GM18505 (cell line): ENCODE results near the gene CELF1.

ENCODE experiments used
- ATAC-seq: cut with Tn5 transposase; IDR thresholded peaks from one replicate; pipeline ENCODE4 v1.9.1; 2021; ENCODE audit not compliant: unreplicated experiment
- POLR2A ChIP-seq: IDR thresholded peaks from 4 replicates; pipeline ENCODE4 v1.6.1; 2011; ENCODE audit warnings: borderline replicate concordance; ENCODE audit not compliant: insufficient read depth, insufficient read length; ENCODE audit errors: extremely low read depth

CELF1 gene

DNA sequence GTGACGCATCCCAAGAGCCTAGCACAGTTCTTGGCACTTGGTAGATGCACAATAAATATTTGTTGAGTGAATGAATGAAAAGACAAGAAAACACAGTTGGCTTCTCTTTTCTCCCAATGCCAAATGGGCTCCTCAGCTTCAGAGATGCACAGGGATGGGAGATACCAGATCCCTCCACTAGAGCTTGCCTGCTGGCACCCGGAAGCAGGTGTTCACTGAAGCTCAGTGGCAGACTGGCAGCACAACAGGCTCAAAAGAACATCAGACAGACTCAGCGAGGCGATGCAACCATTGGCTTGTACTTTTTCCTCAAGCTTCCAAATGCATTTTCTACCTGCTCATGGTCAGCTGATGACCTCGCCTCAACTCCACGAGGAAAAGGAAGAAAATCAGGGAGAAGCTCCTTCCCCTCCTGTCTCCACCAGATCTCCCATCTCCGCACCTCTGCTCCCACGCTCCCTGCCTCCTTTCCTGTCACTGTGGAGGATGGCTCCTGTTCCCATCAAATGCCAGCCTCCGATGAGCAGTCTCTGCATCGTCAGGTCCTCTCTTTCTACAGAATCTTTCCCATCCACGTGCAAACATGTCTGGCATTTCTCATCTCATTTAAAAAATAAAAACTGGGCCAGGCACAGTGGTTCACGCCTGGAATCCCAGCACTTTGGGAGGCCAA, 109.8 kb downstream of the CELF1 start:
- ATAC-seq, result no peak
- no peak for TF ChIP-seq POLR2A

DNA sequence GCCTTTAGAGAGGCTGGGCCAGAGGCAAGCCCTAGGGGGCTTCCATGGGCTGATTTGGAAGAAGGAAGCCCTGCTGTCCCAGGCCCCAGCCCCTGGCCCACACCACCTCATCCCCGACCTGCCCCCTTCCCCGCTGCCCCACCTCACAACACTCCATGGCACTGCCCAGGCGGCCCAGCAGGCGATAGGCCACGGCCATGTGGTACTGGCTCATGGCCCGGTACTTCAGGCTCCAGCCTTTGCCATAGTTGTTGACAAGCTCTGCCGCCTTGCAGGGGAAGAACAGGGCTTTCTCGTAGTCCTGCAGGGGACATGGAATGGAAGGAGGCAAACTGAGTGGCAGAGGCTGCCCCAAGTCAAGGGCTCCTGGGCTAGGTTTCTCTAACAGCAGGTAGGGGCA, 110.4 kb downstream of the CELF1 start:
- no peak for ATAC-seq
- TF ChIP-seq POLR2A, result no peak

DNA sequence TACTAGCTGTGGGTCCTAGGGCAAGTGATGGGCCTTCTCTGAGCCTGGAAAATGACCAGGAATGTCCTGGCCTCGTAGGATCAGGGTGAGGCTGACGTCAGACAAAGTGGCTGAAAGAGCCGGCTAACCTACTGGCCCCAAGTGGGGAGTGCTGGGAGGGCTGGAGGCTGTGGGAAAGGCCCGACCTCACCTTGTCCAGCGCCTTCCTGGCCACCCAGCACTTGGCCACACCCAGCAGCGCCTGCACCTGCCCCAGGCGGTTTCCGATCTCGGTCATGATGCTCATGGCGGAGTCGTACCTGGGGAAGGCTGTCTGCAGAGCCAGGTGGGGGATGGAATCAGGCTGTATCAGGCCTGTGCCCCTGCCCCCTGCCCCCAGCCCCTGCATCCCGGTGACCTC, 111.5 kb downstream of the CELF1 start:
- no peak for ATAC-seq
- no peak for TF ChIP-seq POLR2A

DNA sequence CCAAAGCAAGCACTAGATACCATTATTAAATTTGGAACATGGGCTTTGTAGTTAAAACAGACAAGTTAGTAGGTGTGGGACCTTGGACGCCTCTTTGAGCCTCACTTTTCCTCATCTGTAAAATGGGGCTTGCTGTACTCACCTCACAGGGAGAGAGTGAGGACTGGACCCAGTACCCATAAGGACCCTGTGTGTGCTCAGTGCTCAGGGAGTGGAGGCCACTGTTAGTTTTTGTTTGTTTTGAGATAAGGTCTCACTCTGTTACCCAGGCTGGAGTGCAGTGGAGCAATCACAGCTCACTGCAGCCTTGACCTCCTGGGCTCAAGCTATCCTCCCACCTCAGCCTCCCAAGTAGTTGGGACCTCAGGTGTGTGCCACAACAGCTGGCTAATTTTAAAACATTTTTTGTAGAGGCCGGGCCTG, 112.9 kb downstream of the CELF1 start:
- no peak for ATAC-seq
- TF ChIP-seq POLR2A, result no peak

DNA sequence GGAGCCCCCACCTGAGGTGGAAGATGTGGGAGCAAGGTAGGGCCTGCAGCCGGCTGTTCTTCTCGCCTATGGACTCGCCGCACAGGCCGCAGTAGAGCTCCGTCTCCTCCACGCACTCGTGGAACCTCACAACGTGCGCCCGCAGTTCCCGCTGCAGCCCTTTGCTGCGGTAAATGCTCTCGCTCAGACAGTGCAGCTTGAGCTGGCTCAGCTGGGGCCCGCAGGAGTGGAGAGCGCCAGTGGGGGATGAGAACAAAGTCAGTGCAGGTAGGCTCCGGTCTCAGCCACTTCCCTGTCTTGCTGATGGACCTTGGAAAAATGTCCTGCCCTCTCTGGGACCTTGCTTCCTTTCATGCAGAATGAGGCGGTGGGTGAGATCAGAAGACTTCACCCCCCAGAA, 114.2 kb downstream of the CELF1 start:
- ATAC-seq, result no peak
- no peak for TF ChIP-seq POLR2A

DNA sequence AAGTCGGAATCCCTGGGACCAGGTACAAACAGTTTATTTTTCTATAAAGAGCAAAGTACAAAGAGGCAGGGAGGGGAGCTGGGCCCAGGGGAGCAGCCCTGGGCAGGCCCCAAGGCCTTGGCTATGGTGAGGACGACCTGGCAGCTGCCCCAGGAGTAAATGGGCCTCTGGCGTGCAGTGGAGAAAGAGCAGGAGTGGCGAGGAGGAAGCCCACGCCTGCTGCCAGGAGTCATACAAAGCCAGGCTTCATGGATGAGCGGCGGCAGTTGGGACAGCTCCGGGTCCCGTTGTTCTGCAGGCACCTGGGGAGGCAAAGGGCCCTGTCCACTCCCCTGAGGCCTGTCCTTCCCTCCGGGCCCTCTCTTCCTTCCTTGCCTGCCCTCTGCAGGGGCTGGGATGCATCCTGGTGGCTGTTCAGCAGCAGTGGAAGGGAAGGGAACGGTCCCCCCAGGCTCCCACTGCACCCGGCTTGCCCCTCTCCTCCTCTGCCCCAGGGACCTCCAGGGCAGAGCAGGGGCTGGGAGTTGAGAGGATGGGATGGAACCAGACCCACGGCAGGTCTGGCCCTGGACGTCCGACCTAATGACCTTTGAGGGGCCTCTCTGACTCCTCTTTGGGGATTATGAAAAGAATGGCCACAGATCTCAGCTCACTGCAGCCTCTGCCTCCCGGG, 115.0 kb downstream of the CELF1 start:
- ATAC-seq, result no peak
- TF ChIP-seq POLR2A, result no peak

DNA sequence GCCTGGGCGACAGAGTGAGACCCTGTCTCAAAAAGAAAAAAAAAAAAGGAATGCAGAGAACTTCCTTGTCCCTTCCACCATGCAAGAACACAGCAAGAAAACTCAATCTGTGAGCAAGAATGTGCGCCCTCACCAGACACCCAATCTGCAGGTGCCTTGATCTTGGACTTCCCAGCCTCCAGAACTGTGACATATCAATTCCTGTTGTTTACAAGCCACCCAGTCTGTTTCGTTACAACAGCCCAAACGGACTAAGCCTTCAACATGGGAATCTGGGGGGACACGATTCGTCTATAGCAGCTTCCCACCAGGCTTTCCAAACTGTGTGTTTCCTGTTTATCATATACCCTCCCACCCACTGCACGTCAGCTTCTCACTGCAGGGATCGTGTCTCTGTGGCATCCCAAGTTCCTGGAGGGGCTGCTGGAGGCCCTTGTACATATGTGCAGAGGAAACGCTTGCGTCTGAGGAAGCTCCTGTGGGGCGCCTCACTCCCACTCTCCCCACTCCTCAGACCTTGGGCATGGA, 115.7 kb downstream of the CELF1 start:
- ATAC-seq, result no peak
- no peak for TF ChIP-seq POLR2A

DNA sequence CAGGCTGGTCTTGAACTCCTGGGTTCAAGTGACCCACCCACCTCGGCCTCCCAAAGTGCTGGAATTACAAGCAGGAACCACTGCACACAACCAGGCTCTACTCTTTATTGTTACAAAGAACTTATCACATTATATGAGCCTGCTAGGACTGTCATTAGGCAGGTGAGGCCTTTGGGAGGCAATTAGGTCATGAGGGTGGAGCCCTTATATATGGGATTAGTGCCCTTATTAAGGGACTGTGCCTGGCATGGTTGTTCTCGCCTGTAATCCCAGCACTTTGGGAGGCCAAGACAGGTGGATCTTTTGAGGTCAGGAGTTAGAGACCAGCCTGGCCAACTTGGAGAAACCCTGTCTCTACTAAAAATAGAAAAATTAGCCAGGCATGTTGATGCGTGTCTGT, 116.2 kb downstream of the CELF1 start:
- no peak for ATAC-seq
- no peak for TF ChIP-seq POLR2A

DNA sequence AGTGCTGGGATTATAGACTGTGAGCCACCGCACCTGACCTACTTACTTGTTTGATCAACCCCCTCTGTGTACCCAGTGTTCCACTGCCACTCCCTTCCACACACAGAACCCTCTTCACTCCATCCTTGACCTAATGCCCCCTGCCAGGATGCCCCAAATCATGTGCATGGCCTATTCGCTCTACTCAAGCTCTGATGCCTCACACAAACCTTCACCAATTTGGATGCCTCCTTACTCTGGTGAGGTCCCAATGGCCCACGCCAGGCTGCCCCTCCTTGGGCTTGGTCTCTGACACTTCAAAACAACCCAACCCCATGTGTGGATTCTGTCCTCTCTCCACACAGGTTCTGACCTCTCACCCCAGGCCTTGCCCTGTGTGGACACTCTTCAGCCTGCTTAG, 117.2 kb downstream of the CELF1 start:
- no peak for TF ChIP-seq POLR2A

DNA sequence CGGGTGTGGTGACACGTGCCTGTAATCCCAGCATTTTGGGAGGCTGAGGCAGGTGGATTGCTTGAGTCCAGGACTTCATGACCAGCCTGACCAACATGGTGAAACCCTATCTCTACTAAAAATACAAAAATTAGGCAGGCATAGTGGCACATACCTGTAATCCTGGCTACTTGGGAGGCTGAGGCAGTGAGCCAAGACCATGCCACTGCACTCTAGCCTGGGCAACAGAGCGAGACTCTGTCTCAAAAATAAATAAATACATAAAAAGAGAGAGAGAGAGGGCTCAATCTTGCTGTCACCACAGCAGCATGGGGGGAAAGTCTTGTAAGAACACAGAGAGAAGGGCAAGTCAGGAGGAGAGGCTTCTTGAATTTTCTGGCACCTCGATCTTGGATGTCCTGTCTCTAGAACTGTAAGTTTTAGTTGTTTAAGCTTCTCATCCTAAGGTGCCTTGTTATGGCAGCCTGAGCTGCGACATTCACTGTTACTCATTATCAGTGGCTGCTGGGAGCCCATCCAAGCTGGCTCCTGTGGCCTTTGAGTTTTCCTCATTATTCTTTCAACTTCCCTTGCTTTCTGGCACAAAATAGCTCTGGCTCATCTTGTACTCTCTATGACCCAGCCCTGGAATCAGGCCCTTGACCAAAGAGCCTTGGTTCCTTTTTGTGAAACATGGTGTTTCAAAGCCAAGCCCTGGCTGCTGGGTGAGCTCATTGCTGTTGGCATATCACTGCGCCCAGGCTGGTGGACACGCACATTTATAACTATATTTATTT, 118.7 kb downstream of the CELF1 start:
- no peak for ATAC-seq
- no peak for TF ChIP-seq POLR2A

More for the DNA sequence above, 117.2 kb downstream of the CELF1 start:
- no peak for ATAC-seq

DNA sequence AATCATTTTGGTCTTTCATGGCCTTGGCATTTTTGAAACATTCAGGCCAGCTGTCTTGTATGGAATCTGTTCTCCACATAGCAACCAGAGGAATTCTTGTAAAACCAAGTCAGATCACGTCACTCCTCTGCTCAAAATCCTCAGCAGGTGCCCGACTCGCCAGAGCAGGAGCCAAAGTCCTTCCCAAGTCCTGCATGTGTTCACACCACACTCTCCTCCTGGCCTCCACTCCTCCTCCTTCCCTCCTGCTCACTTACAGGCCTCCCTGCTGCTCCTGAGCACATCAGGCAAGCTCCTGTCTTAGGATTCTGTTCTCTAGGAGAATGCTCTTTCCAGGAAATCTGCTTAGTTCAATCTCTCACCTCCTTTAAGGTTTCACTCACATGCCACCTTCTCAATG, 119.8 kb downstream of the CELF1 start:
- no peak for ATAC-seq
- no peak for TF ChIP-seq POLR2A

DNA sequence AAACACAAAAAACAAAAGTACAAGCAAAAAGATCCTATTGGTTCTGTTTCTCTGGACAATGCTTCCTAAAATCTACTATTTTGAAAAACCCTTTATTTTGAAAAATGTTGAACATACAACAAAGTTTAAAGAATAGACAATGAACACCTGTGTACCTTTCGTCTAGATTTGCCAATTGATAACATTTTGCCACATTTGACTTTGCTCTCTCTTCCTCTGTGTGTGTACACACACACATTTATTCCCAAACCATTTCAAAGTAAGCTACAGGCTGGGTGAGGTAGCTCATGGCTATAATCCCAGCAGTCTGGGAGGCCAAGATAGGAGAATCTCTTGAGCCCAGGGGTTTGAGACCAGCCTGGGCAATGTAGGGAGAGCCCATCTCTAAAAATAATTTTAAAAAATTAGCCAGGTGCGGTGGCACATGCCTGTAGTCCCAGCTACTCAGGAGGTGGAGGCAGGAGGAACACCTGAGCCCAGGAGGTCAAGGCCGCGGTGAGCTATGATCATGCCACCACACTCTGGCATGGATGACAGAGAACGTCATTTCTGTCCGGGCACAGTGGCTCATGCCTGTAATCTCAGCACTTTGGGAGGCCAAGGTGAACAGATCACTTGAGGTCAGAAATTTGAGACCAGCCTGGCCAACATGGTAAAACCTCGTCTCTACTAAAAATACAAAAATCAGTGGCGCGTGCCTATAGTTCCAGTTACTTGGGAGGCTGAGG, 121.4 kb downstream of the CELF1 start:
- no peak for TF ChIP-seq POLR2A

DNA sequence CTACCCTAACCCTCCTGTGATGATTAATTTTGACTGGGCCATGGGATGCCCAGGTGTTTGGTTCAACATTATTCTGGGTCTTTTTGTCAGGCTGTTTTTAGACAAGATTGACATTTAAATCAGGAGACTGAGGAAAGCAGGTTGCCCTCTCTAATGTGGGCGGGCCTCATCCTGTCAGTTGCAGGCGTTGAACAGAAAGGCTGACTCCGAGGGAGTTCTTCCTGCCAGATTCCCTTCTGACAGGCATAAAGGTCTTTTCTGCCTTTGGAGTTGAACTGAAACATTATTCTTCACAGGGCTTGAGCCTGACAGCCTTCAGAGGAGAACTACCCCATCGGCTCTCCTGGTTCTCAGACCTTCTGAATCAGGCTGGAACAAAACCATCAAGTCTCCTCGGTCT, 122.4 kb downstream of the CELF1 start:
- no peak for TF ChIP-seq POLR2A

More for the DNA sequence above, 121.4 kb downstream of the CELF1 start:
- ATAC-seq, result no peak

More for the DNA sequence above, 122.4 kb downstream of the CELF1 start:
- no peak for ATAC-seq
